KMS-11 (cell line): ENCODE measurements around the gene OGFOD3.

Source experiments
- H2AFZ ChIP-seq: fragments of 200-600 bp; sonication (generic); 2 replicates; pipeline ENCODE4 v1.6.1; 2016; ENCODE audit warnings: antibody characterized with exemption, mixed run types, low read depth
- H3K27ac ChIP-seq: fragments of 200-600 bp; sonication (generic); 2 replicates; pipeline ENCODE4 v1.6.1; 2016; ENCODE audit warnings: mild to moderate bottlenecking, mixed run types
- H3K27me3 ChIP-seq: fragments of 200-600 bp; sonication (generic); 2 replicates; pipeline ENCODE4 v1.6.1; 2017; ENCODE audit warnings: mild to moderate bottlenecking, low read depth, mixed run types, moderate library complexity; ENCODE audit not compliant: insufficient read depth
- H3K36me3 ChIP-seq: fragments of 200-600 bp; sonication (generic); 2 replicates; pipeline ENCODE4 v1.6.1; 2017; ENCODE audit warnings: mild to moderate bottlenecking, mixed run types; ENCODE audit not compliant: insufficient read depth
- H3K4me1 ChIP-seq: fragments of 200-600 bp; sonication (generic); 2 replicates; pipeline ENCODE4 v1.6.1; 2016; ENCODE audit warnings: mild to moderate bottlenecking, low read depth, mixed run types; ENCODE audit not compliant: poor library complexity, severe bottlenecking
- H3K4me2 ChIP-seq: fragments of 200-600 bp; sonication (generic); 2 replicates; pipeline ENCODE4 v1.7.0; 2016; ENCODE audit warnings: mild to moderate bottlenecking, mixed run types
- H3K4me3 ChIP-seq: fragments of 200-600 bp; sonication (generic); IDR thresholded peaks from 2 replicates; pipeline ENCODE4 v1.6.1; 2017; ENCODE audit warnings: low read depth, low read length, mixed read lengths; ENCODE audit not compliant: insufficient read depth
- H3K79me2 ChIP-seq: fragments of 200-600 bp; sonication (generic); 2 replicates; pipeline ENCODE4 v1.6.1; 2016; ENCODE audit warnings: low read depth, mixed run types; ENCODE audit not compliant: insufficient read depth
- H3K9ac ChIP-seq: fragments of 200-600 bp; sonication (generic); 2 replicates; pipeline ENCODE4 v1.6.1; 2016; ENCODE audit warnings: mild to moderate bottlenecking, mixed run types
- H4K20me1 ChIP-seq: fragments of 200-600 bp; sonication (generic); 2 replicates; pipeline ENCODE4 v1.6.1; 2016; ENCODE audit warnings: mild to moderate bottlenecking, mixed run types; ENCODE audit not compliant: insufficient read depth
- TF ChIP-seq, protein P1 (sequence below): fragments of 200-600 bp; sonication (generic); conservative IDR thresholded peaks from 2 replicates; pipeline ENCODE4 v1.6.1; 2017; ENCODE audit warnings: low read depth, mild to moderate bottlenecking, antibody characterized with exemption, low read length, moderate library complexity, mixed read lengths

Gene OGFOD3

DNA sequence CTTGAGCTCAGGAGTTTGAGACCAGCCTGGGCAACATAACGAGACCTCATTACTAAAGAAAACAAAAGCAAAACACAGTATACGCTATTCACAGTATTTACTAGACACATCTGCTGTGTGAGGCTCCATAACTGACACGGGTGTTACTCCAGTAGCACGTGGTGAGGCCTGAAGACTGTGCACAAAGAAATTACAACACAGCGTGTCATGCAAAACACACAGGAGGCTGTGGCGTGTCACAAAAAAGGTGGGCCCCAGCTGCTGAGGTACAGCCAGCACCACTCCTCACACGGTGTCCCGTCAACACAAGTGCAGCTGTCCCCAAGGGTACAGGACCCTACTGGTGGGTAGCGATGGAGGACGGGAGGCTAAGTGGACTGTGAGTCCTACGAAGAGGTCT is 29.5 kb upstream of the OGFOD3 start:
- H3K4me3 ChIP-seq: no peak overlapping the region
- no peak overlapping the region for H3K9ac ChIP-seq
- H3K27ac ChIP-seq: no peak overlapping the region
- no peak overlapping the region for H2AFZ ChIP-seq
- TF ChIP-seq, protein P1, sequence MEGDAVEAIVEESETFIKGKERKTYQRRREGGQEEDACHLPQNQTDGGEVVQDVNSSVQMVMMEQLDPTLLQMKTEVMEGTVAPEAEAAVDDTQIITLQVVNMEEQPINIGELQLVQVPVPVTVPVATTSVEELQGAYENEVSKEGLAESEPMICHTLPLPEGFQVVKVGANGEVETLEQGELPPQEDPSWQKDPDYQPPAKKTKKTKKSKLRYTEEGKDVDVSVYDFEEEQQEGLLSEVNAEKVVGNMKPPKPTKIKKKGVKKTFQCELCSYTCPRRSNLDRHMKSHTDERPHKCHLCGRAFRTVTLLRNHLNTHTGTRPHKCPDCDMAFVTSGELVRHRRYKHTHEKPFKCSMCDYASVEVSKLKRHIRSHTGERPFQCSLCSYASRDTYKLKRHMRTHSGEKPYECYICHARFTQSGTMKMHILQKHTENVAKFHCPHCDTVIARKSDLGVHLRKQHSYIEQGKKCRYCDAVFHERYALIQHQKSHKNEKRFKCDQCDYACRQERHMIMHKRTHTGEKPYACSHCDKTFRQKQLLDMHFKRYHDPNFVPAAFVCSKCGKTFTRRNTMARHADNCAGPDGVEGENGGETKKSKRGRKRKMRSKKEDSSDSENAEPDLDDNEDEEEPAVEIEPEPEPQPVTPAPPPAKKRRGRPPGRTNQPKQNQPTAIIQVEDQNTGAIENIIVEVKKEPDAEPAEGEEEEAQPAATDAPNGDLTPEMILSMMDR: no peak
- H3K79me2 ChIP-seq: peaks cover 32% of the 10 kb centered on the region; the same call in 1 of the 2 replicates
- H3K27me3 ChIP-seq: no peaks in the 10 kb centered on the region
- H3K4me2 ChIP-seq: no peak overlapping the region
- peaks cover 12% of the 10 kb centered on the region for H3K4me1 ChIP-seq
- no peaks in the 10 kb centered on the region for H4K20me1 ChIP-seq
- H3K36me3 ChIP-seq: no peaks in the 10 kb centered on the region

DNA sequence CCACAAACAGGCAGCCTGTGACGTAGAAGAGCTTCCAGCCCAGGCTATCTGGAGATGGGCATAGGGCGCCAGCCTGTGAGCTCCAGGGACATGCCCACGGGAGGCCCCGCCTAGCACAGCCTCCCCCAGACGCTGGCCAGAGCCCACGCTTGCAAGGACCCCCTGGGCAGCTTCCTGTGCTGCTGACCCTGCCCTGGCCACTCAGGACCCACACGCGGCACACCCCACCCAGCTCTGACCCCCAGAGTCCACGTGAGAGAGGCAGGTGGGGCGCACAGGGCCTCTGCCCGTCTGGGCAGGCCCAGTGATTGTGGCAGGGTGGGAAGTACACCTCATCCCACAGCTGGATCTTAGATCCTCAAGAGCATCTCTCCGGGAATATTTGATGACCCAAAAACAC is 28.3 kb upstream of the OGFOD3 start:
- Histone ChIP-seq H3K27ac (no peak overlapping the region), H4K20me1 (no peaks in the 10 kb centered on the region), H3K27me3 (no peaks in the 10 kb centered on the region), H3K4me2 (no peak overlapping the region), H3K9ac (no peak overlapping the region), H3K36me3 (no peaks in the 10 kb centered on the region), H3K79me2 (peaks cover 32% of the 10 kb centered on the region; the same call in 1 of the 2 replicates), H3K4me3 (no peak overlapping the region), H2AFZ (no peak overlapping the region), H3K4me1 (peaks cover 12% of the 10 kb centered on the region)
- TF ChIP-seq, protein P1: no peak

DNA sequence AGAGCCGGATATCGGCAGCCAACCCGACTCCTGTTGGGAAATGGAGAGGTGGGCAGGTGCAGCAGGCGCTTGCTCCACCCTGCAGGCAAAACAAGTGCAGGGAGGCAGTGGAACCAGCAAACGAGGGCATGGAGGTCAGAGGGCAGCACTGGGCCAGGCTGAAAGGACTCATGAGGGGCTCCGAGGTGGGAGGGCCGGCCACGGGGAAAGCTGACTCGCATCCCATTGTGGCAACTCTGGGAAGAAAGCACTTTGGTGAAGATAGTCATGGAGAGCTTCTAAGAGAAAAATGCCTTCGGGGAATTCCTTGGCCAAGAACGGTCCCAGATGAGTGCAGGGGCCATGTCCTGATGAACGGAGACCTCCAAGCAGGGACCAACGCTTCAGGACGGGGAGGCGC is 27.7 kb upstream of the OGFOD3 start:
- no peak overlapping the region for H3K4me2 ChIP-seq

DNA sequence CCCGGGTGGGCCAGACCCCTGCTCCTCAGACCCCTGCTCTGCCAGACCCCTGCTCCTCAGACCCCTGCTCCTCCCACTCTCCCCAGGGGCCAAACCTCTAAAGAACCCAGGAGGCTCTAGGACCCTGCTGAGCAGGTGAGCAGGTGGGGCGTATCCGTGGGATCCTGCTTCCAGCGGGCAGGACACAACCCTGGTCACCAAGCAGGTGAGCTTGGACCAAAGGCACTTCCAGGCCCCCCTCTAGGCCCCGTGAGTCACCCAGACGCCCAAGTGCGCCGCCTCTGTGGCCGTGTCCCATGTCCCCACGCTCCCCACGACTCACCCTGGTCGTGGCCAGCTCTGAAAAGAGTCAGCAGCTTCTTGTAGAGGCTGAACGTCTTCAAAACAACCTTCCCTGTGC is 27.2 kb upstream of the OGFOD3 start:
- TF ChIP-seq, protein P1: no peak
- H3K4me2 ChIP-seq: no peak overlapping the region
- H3K27ac ChIP-seq: no peak overlapping the region
- no peak overlapping the region for H2AFZ ChIP-seq
- no peak overlapping the region for H3K4me3 ChIP-seq
- H3K4me1 ChIP-seq: peaks cover 5% of the 10 kb centered on the region
- peaks cover 32% of the 10 kb centered on the region; the same call in 1 of the 2 replicates for H3K79me2 ChIP-seq
- no peaks in the 10 kb centered on the region for H4K20me1 ChIP-seq
- H3K36me3 ChIP-seq: no peaks in the 10 kb centered on the region
- H3K27me3 ChIP-seq: no peaks in the 10 kb centered on the region
- no peak overlapping the region for H3K9ac ChIP-seq

More for the DNA sequence above, 27.7 kb upstream of the OGFOD3 start:
- H3K79me2 ChIP-seq: peaks cover 32% of the 10 kb centered on the region; the same call in 1 of the 2 replicates
- H4K20me1 ChIP-seq: no peaks in the 10 kb centered on the region
- H3K36me3 ChIP-seq: no peaks in the 10 kb centered on the region
- TF ChIP-seq, protein P1: no peak
- H3K27me3 ChIP-seq: no peaks in the 10 kb centered on the region
- no peak overlapping the region for H3K4me3 ChIP-seq
- H2AFZ ChIP-seq: no peak overlapping the region
- no peak overlapping the region for H3K9ac ChIP-seq
- H3K4me1 ChIP-seq: peaks cover 8% of the 10 kb centered on the region
- no peak overlapping the region for H3K27ac ChIP-seq
